Breast epithelium (tissue), 3 donors: ENCODE measurements around the gene TMEM144.

Experiments
- POLR2A ChIP-seq: fragments of 450-650 bp; IDR thresholded peaks from one replicate; pipeline ENCODE4 v1.6.1; 2016; ENCODE audit warnings: antibody characterized with exemption, mild to moderate bottlenecking, moderate library complexity
- POLR2AphosphoS5 ChIP-seq, 3 donors: sonication (generic); formaldehyde crosslinking; IDR thresholded peaks; one replicate each; pipeline ENCODE4 v1.6.1; 2017; ENCODE audit warnings: antibody characterized with exemption in 3 of 3

DNA sequence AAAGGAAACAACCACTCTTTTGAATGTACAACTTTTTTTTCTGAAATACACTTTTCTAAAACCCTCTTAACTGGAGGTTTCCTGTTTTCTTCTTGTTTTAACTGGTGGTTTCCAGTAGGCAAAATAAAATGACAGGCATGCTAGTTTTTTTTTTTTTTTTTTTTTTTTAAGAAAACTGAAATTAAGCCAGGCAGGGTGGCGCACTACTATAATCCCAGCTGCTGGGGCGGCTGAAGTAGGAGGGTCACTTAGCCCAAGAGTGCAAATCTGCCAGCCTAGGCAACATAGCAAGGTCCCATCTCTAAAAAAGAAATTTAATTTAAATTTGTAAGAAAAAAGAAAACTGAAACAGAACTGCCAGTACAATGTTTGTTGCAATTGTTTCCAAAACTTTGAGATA is 44.0 kb downstream of the TMEM144 start:
- TF ChIP-seq POLR2AphosphoS5 (IDR thresholded peaks at IDR 0.05) = no peak
- no peak for TF ChIP-seq POLR2A
